T-helper 2 cell (primary cell): ENCODE results near the gene APP.
"Not testable (repeated sequence)": the region's sequence is repeated elsewhere in the genome, so short reads cannot be mapped to it uniquely, and the experiment has no call there.

ENCODE experiments used
- DNase-seq, 5 experiments: peaks; one replicate each; pipeline versions ENCODE4 v3.0.0 to v3.0.0-alpha.2; 2012 to 2022

APP gene

DNA sequence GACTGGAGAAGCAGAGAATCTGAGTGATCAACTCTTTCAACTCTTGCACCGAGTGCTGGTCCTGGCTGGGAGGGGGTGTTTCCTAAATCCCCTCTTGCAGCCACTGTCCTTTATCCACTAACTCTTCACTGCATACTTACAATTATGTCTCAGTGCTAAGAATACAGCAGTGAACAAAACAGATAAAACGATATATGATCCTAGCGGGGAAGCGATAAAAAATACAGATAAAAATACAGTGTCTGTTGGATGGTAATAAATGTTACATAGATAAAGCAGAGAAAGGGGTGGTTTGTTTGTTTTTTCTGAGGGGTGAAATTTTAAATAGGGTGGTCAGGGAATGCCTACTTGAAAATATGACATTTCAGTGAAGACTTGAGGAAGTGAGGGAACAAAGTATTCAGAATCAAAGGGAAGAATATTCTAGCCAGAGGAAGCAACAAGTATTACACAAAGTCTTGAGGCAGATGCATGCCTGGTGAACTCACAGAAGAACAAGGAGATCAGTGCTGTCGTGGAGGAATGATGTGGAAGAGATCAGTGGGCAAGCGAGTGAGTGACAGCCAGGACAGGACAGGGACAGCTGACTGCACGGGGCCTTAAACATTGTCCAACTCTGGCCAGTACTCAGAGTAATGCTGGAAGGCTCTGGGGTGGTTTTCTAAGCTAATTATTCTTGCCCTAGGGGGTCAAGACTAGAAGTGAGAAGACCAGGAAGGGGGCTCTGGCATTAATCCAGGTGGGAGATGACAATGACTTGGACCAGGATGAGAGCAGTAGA lies 110.0 kb downstream of the APP start:
- no peak for DNase-seq

GRCh38 chr21:26057477-26058170 lies 112.9 kb downstream of the APP start:
- no peak for DNase-seq

DNA sequence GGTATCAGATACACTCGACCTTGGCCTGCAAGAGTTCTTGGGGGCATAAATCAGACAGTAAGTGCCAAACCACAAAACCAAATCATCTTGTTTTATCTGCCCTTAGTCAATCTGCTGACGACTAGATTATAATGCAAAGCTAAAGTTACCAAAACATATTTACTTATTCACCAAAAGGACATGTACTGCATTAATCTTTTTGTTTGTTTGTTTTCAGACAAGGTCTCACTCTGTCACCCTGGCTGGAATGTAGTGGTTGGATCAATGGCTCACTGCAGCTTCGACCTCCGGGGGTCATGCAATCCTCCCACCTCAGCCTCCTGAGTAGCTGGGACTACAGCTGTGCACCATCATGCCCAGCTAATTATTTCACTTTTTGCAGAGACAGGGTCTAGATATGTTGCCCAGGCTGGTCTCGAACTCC lies 114.7 kb downstream of the APP start:
- peak in 1 of 5 experiments; percentile 67 for DNase-seq

- DNase-seq, result no peak
Measured at GRCh38 chr21:26055010-26055409, 115.6 kb downstream of the APP start.

GRCh38 chr21:26052057-26052456 lies 118.5 kb downstream of the APP start:
- no peak for DNase-seq

GRCh38 chr21:26050857-26051256 lies 119.7 kb downstream of the APP start:
- DNase-seq, result no peak

DNA sequence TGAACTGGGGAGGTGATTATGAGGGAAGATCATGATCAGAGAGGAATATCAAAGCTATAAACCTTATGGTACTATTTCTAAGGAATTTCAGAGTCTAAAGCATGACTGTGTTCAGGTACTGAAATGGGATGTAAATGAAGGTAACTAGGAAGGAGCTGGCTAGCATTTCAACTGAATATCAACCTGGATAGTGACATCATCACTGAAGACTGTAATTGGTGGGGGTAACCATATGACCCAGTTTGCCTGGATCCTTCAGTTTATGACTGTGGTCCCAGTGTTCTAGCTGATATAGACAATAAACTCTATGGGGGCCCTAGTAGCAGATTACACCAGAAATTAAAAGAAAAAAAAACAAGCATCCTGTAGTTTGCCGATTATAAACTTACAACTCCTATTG lies 120.8 kb downstream of the APP start:
- no peak for DNase-seq

DNA sequence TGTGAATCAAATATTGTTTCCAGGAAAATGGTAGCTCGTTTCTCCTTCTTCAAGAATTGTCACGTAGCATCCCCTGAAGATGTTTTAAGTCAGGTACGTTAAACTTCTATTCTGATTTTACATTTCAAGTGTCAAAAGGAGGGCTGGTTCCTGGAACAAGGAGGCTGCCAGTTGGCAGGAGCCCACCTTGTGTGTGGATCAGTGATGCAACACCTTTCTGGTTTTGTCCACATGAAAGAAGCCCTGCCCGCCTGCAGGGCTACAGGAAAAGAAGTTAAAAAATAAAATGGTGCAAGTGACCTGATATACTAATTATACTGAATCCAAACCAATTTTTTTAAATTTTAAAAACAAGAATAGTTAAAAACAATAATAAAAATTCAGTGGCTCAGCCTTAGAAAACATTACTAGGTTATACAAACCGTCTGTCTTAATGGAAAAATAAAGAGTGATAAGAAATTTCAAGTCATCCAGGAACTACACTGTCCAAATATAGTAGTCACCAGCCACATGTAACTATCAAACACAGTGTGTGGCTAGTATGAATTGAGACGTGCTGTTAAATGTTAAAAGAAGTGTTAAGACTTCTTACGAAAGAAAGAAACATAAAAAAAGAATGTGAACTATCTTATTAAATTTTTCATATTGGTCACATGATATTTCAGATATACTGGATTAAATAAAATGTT lies 123.1 kb downstream of the APP start:
- DNase-seq, result no peak

DNA sequence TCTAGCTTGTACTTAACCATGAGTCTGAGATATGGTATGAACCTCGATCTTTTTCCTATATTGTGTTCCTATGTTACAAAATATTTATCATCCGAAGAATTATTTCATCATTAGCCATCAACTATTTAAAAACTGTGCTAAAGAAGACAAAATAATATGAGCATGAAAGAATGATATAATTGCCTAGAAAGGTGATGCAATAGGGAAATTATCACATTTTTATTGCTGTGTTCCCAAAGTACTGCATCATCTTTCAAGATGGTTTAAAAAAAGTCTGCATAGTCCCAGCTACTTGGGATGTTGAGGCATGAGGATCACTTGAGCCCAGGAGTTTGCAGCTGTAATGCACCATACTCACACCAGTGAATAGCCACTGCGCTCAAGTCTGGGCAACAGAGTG lies 126.7 kb downstream of the APP start:
- DNase-seq, result no peak

DNA sequence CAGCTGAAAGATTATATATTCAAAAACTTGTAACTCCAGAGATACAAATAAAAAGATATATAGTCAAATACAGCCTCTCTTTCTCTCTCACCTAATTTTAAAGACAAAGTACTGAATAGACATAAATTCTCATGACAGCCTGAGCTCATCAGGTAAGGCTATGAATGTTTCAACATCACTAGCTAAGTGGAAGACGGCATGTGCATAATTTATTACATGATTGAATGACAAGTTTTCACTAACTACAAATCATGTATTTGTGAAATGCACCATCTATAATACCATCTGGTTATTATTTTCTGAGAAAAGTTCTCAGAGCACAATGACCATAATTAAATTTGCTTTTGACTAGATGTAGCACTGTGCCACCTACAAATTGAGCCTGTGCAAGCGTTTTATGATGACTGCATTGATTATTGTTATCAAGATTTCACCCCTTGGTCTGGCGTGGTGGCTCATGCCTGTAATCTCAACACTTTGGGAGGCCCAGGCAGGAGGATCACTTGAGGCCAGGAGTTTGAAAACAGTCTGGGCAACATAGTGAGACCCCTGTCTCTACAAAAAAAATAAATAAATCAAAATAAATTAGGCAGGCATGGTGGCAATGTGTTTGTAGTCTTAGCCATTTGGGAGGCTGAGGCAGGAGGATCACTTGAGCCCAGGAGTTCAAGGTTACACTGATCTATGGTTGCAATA lies 128.2 kb downstream of the APP start:
- no peak for DNase-seq

GRCh38 chr21:26041431-26042180 lies 129.0 kb downstream of the APP start:
- no peak for DNase-seq

DNA sequence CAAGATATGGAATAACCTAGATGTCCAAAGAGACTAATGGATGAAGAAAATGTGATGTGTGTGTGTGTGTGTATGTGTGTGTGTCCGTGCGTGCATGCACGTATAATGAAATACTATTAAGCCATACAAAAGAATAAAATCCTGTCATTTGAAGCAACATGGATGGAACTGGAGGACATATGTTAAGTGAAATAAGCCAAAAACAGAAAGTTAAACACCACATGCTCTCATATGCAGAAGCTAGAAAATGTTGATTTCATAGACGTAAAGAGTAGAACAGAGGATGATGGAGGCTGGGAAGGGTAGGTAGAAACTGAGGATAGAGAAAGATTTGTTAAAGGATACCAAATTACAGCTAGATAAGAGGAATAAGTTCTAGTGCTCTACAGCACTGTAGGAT lies 133.7 kb downstream of the APP start:
- DNase-seq, result no peak

DNA sequence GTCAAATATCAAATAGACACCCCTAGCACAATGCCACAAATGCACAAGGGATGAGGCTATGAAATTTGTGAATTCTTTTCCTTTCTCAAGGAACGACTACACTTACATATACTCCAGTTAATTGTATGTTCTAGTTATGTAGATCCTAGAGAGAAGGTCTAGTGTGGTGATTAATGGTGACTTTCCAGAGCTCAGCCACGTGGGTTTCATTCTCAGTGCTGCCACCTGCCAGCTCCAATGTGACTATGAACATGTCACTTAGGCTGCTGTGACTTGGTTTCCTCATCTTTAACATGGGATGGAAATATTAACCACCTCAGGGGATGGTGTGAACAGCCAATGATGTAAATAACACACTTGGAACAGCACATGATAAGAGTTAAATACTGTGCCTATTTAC lies 138.3 kb downstream of the APP start:
- no peak for DNase-seq

GRCh38 chr21:26028183-26028582 lies 142.4 kb downstream of the APP start:
- no peak for DNase-seq

GRCh38 chr21:26027696-26028095 lies 142.9 kb downstream of the APP start:
- DNase-seq, result no peak

DNA sequence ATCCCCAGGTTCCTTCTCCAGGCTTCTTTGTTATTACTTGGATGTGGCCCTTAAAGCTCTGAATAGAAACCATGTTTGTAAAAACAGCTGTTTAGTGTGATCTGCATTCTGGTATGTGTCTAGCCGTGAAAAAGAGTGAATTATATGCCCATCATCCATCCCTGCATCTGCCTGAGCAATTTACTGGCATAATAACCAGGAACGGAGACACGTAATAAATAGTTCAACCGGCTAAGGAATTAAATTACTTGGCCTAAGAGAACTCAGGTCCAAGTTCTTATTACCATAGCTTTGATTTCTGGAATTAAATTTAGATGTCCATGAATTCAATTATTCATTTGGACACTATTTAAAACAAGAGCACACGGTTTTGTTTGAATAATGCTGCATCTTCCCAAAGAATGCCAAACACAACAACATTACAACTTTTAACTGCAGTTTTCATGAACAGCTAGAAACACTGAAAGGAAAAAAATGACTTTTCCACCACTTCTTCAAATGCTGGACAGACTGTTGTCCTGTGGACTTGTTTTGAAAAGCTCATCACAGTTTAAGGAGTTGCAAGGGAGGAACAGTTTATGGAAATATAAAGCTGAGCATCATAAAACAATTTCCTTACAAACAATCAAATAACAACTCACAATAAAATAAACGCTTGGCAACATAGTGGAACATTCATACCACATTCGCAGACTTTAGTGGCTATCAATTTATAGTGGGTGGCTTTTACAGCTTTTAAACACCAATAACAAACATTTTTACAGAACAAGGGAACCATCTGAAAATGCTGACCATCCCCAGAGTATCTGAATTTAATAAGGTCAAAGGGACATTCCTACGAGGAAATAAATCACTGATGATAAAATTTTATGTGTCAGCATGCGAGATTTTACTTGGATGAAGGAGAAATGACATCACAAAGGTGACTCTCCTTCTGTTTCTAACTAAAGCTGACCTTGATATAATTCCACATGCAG lies 144.7 kb downstream of the APP start:
- no peak for DNase-seq

- DNase-seq, result not testable (repeated sequence)
Measured at GRCh38 chr21:26023406-26023805, 147.2 kb downstream of the APP start.

GRCh38 chr21:26022598-26023337 lies 147.8 kb downstream of the APP start:
- DNase-seq, result not testable (repeated sequence)

DNA sequence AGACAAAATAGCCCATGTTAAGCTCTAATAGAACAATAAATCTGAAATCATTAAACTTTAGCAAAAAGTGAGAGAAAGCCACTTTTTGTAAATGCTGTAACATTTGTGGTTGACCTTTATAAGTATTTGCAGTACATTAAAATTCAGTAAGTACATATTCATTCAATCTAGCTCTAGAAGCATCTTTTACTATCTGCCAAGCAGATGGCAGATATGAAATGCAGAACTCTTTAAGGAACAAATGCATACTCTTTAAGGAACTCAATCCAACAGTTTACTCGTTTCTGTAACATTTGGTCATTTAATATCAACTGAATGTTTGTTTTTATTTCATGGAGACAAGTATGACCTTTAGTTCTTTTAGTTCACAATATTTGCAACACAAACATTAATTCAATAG lies 150.1 kb downstream of the APP start:
- no peak for DNase-seq

DNA sequence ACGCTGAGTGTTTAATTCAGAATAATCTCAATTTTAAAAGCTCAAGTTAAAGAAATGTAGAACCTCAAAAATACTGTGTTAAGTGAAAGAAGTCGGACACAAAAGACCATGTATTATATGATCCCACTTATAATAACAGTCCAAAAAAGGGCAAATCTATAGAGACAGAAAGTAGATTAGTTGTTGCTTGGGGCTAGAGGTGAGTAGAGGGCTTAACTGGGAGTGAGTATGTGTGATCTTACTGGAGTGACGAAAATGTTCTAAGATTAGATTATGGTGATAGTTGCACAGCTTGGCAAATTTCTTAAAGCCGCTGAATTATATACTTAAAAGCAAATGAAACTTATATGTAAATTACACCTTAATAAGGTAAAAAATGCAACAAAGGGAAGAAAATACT lies 150.5 kb downstream of the APP start:
- DNase-seq, result no peak
